OCI-LY1 (cell line): ENCODE results near the gene RALGPS2.

Source experiments
- H2AFZ ChIP-seq: fragments of 200-600 bp; sonication (generic), shearing (Covaris generic); 2 replicates; pipeline ENCODE4 v1.6.0; 2014; ENCODE audit warnings: antibody characterized with exemption, mild to moderate bottlenecking, low read length
- H3F3A ChIP-seq: fragments of 200-600 bp; sonication (generic), shearing (Covaris generic); 2 replicates; pipeline ENCODE4 v1.6.0; 2014; ENCODE audit warnings: mild to moderate bottlenecking, antibody characterized with exemption, low read length, moderate library complexity; ENCODE audit not compliant: insufficient read depth
- H3K27ac ChIP-seq: fragments of 200-600 bp; sonication (generic); 2 replicates; pipeline ENCODE4 v1.5.1; 2014; ENCODE audit warnings: low read length, mixed run types, mild to moderate bottlenecking, low read depth; ENCODE audit not compliant: poor library complexity, severe bottlenecking
- H3K27me3 ChIP-seq: fragments of 200-600 bp; sonication (generic); 2 replicates; pipeline ENCODE4 v1.6.0; 2014; ENCODE audit warnings: antibody characterized with exemption, mild to moderate bottlenecking, low read length, moderate library complexity; ENCODE audit not compliant: insufficient read depth
- H3K36me3 ChIP-seq: fragments of 200-600 bp; sonication (generic); 2 replicates; pipeline ENCODE4 v1.6.1; 2014; ENCODE audit warnings: mild to moderate bottlenecking, antibody characterized with exemption, low read length, moderate library complexity, mixed read lengths; ENCODE audit not compliant: insufficient read depth
- H3K4me1 ChIP-seq: fragments of 200-600 bp; sonication (generic); 2 replicates; pipeline ENCODE4 v1.5.1; 2014; ENCODE audit warnings: mild to moderate bottlenecking, low read length, moderate library complexity; ENCODE audit not compliant: insufficient read depth, severe bottlenecking
- H3K4me2 ChIP-seq: fragments of 200-600 bp; sonication (generic), shearing (Covaris generic); 2 replicates; pipeline ENCODE4 v1.6.1; 2014; ENCODE audit warnings: low read length
- H3K4me3 ChIP-seq: fragments of 200-600 bp; sonication (generic); 2 replicates; pipeline ENCODE4 v1.5.1; 2014; ENCODE audit warnings: low read length, low read depth, mild to moderate bottlenecking, mixed read lengths; ENCODE audit not compliant: poor library complexity, severe bottlenecking
- H3K79me2 ChIP-seq: fragments of 200-600 bp; shearing (Covaris generic); 2 replicates; pipeline ENCODE4 v1.6.1; 2016; ENCODE audit warnings: mixed run types, low read length, mixed read lengths; ENCODE audit not compliant: insufficient read depth
- H3K9ac ChIP-seq: fragments of 200-600 bp; sonication (generic), shearing (Covaris generic); 2 replicates; pipeline ENCODE4 v1.6.1; 2014; ENCODE audit warnings: mild to moderate bottlenecking, low read length, mixed read lengths
- H3K9me2 ChIP-seq: fragments of 200-600 bp; sonication (generic), shearing (Covaris generic); 2 replicates; pipeline ENCODE4 v1.6.1; 2014; ENCODE audit warnings: low read depth, mild to moderate bottlenecking, low read length, mixed read lengths
- H3K9me3 ChIP-seq: fragments of 200-600 bp; shearing (Covaris generic); 2 replicates; pipeline ENCODE4 v1.6.1; 2014; ENCODE audit warnings: low read length, mixed read lengths
- H4K20me1 ChIP-seq: fragments of 200-600 bp; sonication (generic), shearing (Covaris generic); 2 replicates; pipeline ENCODE4 v1.6.0; 2016; ENCODE audit warnings: mild to moderate bottlenecking, low read length; ENCODE audit not compliant: insufficient read depth
- CTCF ChIP-seq: fragments of 200-600 bp; sonication (generic), shearing (Covaris generic); IDR thresholded peaks from 2 replicates; pipeline ENCODE4 v1.5.1; 2017; ENCODE audit warnings: mild to moderate bottlenecking, antibody characterized with exemption, low read length, moderate library complexity, mixed read lengths
- EZH2 ChIP-seq: fragments of 200-600 bp; sonication (generic), shearing (Covaris generic); IDR thresholded peaks from 2 replicates; pipeline ENCODE4 v1.8.0; 2017; ENCODE audit warnings: borderline replicate concordance, mixed run types, mild to moderate bottlenecking, antibody characterized with exemption, low read length, moderate library complexity, mixed read lengths

Gene RALGPS2

GRCh38 chr1:178862416-178862815 lies 137.4 kb downstream of the RALGPS2 start:
- H2AFZ ChIP-seq: no peak overlapping the region
- no peak overlapping the region for H3K4me3 ChIP-seq
- H4K20me1 ChIP-seq: no peaks in the 10 kb centered on the region
- H3K4me1 ChIP-seq: peaks cover 12% of the 10 kb centered on the region
- H3K27me3 ChIP-seq: no peaks in the 10 kb centered on the region
- H3K9ac ChIP-seq: no peak overlapping the region
- H3K27ac ChIP-seq: no peak overlapping the region
- H3K4me2 ChIP-seq: no peak overlapping the region
- no peaks in the 10 kb centered on the region for H3K9me2 ChIP-seq
- no peaks in the 10 kb centered on the region for H3K9me3 ChIP-seq
- no peaks in the 10 kb centered on the region; the same call in 1 of the 2 replicates for H3F3A ChIP-seq
- peaks cover 76% of the 10 kb centered on the region; the same call in 1 of the 2 replicates for H3K36me3 ChIP-seq
- 0 out of 2 replicates have a peak, but pooled peaks cover 3% of the 10 kb centered on the region for H3K79me2 ChIP-seq
- no peak for TF ChIP-seq CTCF
- TF ChIP-seq EZH2: no peak

- no peak overlapping the region for H3K9ac ChIP-seq
- H3K27me3 ChIP-seq: no peaks in the 10 kb centered on the region
- H3K9me2 ChIP-seq: no peaks in the 10 kb centered on the region
- no peak overlapping the region for H3K4me3 ChIP-seq
- no peaks in the 10 kb centered on the region for H3K9me3 ChIP-seq
- no peak overlapping the region for H3K27ac ChIP-seq
- H3K4me2 ChIP-seq: no peak overlapping the region
- H3K4me1 ChIP-seq: peaks cover 16% of the 10 kb centered on the region
- no peaks in the 10 kb centered on the region; the same call in 1 of the 2 replicates for H3F3A ChIP-seq
- H2AFZ ChIP-seq: no peak overlapping the region
- H3K36me3 ChIP-seq: peaks cover 76% of the 10 kb centered on the region; the same call in 1 of the 2 replicates
- no peak for TF ChIP-seq CTCF
- no peak for TF ChIP-seq EZH2
- H3K79me2 ChIP-seq: 0 out of 2 replicates have a peak, but pooled peaks cover 3% of the 10 kb centered on the region
- no peaks in the 10 kb centered on the region for H4K20me1 ChIP-seq
Measured at GRCh38 chr1:178862864-178863263, 137.8 kb downstream of the RALGPS2 start.

GRCh38 chr1:178864326-178864725 lies 139.3 kb downstream of the RALGPS2 start:
- H3K9me3 ChIP-seq: no peaks in the 10 kb centered on the region
- no peak overlapping the region for H3K4me2 ChIP-seq
- no peaks in the 10 kb centered on the region for H3K9me2 ChIP-seq

More at GRCh38 chr1:178864326-178864725, 139.3 kb downstream of the RALGPS2 start:
- Histone ChIP-seq H3K4me3 (no peak overlapping the region), H3F3A (no peaks in the 10 kb centered on the region), H3K79me2 (0 out of 2 replicates have a peak, but pooled peaks cover 3% of the 10 kb centered on the region), H2AFZ (no peak overlapping the region), H4K20me1 (no peaks in the 10 kb centered on the region), H3K9ac (no peak overlapping the region), H3K4me1 (peaks cover 19% of the 10 kb centered on the region), H3K27ac (no peak overlapping the region), H3K27me3 (no peaks in the 10 kb centered on the region), H3K36me3 (peaks cover 68% of the 10 kb centered on the region; the same call in 1 of the 2 replicates)
- TF ChIP-seq EZH2 (no peak), CTCF (no peak)
